GM10847 (cell line): ENCODE data around the gene TMEM218.

Source experiments
- POLR2A ChIP-seq: IDR thresholded peaks from 2 replicates; pipeline ENCODE4 v1.6.1; 2011; ENCODE audit not compliant: insufficient read length; ENCODE audit errors: extremely low read depth

The TMEM218 gene

DNA sequence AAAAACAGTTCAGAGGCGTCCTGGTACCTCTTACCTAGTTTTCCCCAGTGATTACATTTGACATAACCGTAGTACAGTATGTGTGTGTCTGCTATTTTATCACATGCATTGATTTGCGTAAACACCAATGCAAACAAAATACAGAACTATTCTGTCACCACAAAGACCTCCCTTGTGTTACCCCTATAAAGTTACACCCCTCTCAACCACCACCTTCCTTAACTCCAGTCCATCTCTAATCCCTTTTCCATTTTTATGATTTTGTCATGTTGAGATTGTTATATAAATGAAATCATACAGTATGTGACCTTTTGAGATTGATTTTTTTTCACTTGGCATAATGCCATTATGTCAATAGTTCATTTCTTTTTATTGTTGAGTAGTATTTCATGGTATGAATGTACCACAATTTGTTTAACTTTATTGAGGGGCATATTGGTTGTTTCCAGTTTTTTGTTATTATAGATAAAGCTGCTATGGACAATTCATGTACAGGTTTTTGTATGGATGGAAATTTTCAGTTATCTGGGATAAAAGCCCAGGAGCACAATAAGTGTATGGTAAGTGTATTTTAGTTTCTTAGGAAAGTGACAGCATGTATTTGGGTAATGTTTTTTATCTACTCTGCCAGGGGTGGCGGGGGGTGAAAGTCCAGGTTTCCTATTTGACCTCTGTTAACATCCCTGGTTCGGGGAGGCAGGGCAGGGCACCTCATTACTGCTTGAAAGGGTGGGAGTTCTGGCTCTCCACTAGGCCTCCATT is 54.3 kb downstream of the TMEM218 start:
- no peak for TF ChIP-seq POLR2A

DNA sequence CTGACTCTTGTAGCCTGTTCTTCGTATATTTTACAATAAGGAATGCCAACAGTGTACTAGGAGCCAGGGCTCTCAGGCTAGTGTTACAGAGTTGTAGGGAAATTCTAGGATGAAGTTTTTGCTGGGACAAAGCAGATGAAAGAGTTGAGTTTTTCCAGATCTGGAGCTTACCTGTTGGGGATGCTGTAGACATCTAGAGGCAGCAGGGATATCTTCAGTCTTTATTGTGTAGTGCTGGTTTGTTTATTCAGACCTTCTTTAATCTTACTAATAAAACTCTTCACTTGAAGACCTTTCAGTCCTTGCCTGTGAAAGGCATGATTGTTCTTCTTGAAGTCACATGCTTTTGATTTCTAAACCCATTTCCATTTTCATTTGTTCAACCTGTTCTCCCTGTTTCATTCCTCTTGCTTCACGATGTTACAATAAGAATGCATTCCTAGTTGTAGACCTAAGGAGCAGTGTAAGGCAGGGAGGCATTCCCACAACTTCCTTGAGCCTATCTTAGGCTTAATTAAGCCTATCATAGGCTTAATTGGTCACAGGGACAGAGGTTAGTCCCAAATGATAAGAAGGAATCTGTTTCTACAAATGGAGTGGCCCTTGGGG is 56.2 kb downstream of the TMEM218 start:
- no peak for TF ChIP-seq POLR2A

- no peak for TF ChIP-seq POLR2A
Observed at GRCh38 chr11:125053167-125053566, 58.3 kb downstream of the TMEM218 start.

- TF ChIP-seq POLR2A = no peak
Observed at GRCh38 chr11:125052047-125052446, 59.4 kb downstream of the TMEM218 start.

GRCh38 chr11:125049164-125049792 is 62.1 kb downstream of the TMEM218 start:
- TF ChIP-seq POLR2A = no peak
